ENCODE results near the gene ADSS1.

ADSS1 gene

GRCh38 chr14:104729835-104730181 is 5.8 kb downstream of the ADSS1 start:
- Histone ChIP-seq H3K27me3 (ENCODE audit: insufficient read depth, low read length, poor library complexity, severe bottlenecking) (no peaks in the 10 kb centered on the region), H3F3A (ENCODE audit: low read depth) (no peaks in the 10 kb centered on the region), H3K9me2 (replicated peaks; ENCODE audit: low read depth, low read length) (no peaks in the 10 kb centered on the region), H3K79me2 (ENCODE audit: insufficient read depth, low read length) (no peaks in the 10 kb centered on the region), H3K4me1 (ENCODE audit: insufficient read depth, low read length, poor library complexity, severe bottlenecking) (peaks cover 1% of the 10 kb centered on the region), H3K9me3 (ENCODE audit: insufficient read depth, low read depth, low read length) (no peaks in the 10 kb centered on the region), H2AFZ (ENCODE audit: low read length) (no peak overlapping the region), H3K9ac (ENCODE audit: low read depth, low read length, poor library complexity, severe bottlenecking) (no peak overlapping the region), H4K20me1 (ENCODE audit: insufficient read depth, low read length, poor library complexity, severe bottlenecking) (no peaks in the 10 kb centered on the region), H3K36me3 (ENCODE audit: insufficient read depth, low read length) (no peaks in the 10 kb centered on the region), H3K4me3 (ENCODE audit: low read length, poor library complexity, severe bottlenecking) (no peak overlapping the region), H3K4me2 (ENCODE audit: low read depth, low read length, poor library complexity, severe bottlenecking) (no peak overlapping the region)
- TF ChIP-seq CTCF (conservative IDR thresholded peaks at IDR 0.05; ENCODE audit: low read length) (no peak), EZH2phosphoT487 (IDR thresholded peaks at IDR 0.05; ENCODE audit: borderline replicate concordance) (no peak)

- no peak overlapping the region for H3K4me3 ChIP-seq (ENCODE audit: low read length, poor library complexity, severe bottlenecking)
- H4K20me1 ChIP-seq (ENCODE audit: insufficient read depth, low read length, poor library complexity, severe bottlenecking) = no peaks in the 10 kb centered on the region
- no peak for TF ChIP-seq CTCF (conservative IDR thresholded peaks at IDR 0.05; ENCODE audit: low read length)
- no peak for TF ChIP-seq EZH2phosphoT487 (IDR thresholded peaks at IDR 0.05; ENCODE audit: borderline replicate concordance)
- H3F3A ChIP-seq (ENCODE audit: low read depth) = no peaks in the 10 kb centered on the region
- H3K4me1 ChIP-seq (ENCODE audit: insufficient read depth, low read length, poor library complexity, severe bottlenecking) = no peaks in the 10 kb centered on the region
- no peak overlapping the region for H2AFZ ChIP-seq (ENCODE audit: low read length)
- H3K9me3 ChIP-seq (ENCODE audit: insufficient read depth, low read depth, low read length) = no peaks in the 10 kb centered on the region
- no peaks in the 10 kb centered on the region for H3K27me3 ChIP-seq (ENCODE audit: insufficient read depth, low read length, poor library complexity, severe bottlenecking)
- H3K4me2 ChIP-seq (ENCODE audit: low read depth, low read length, poor library complexity, severe bottlenecking) = no peak overlapping the region
- H3K9me2 ChIP-seq (replicated peaks; ENCODE audit: low read depth, low read length) = no peaks in the 10 kb centered on the region
- no peak overlapping the region for H3K9ac ChIP-seq (ENCODE audit: low read depth, low read length, poor library complexity, severe bottlenecking)
- H3K36me3 ChIP-seq (ENCODE audit: insufficient read depth, low read length) = no peaks in the 10 kb centered on the region
- no peaks in the 10 kb centered on the region for H3K79me2 ChIP-seq (ENCODE audit: insufficient read depth, low read length)
These were observed 6.5 kb downstream of the ADSS1 start for GRCh38 chr14:104730487-104730886.

- H3F3A ChIP-seq (ENCODE audit: low read depth) = no peaks in the 10 kb centered on the region
- H3K4me3 ChIP-seq (ENCODE audit: low read length, poor library complexity, severe bottlenecking) = no peak overlapping the region
- H3K4me1 ChIP-seq (ENCODE audit: insufficient read depth, low read length, poor library complexity, severe bottlenecking) = no peaks in the 10 kb centered on the region
- no peaks in the 10 kb centered on the region for H4K20me1 ChIP-seq (ENCODE audit: insufficient read depth, low read length, poor library complexity, severe bottlenecking)
- no peaks in the 10 kb centered on the region for H3K27me3 ChIP-seq (ENCODE audit: insufficient read depth, low read length, poor library complexity, severe bottlenecking)
- H2AFZ ChIP-seq (ENCODE audit: low read length) = no peak overlapping the region
- no peak overlapping the region for H3K4me2 ChIP-seq (ENCODE audit: low read depth, low read length, poor library complexity, severe bottlenecking)
- H3K9me2 ChIP-seq (replicated peaks; ENCODE audit: low read depth, low read length) = no peaks in the 10 kb centered on the region
- no peaks in the 10 kb centered on the region for H3K9me3 ChIP-seq (ENCODE audit: insufficient read depth, low read depth, low read length)
- TF ChIP-seq EZH2phosphoT487 (IDR thresholded peaks at IDR 0.05; ENCODE audit: borderline replicate concordance) = no peak
- TF ChIP-seq CTCF (conservative IDR thresholded peaks at IDR 0.05; ENCODE audit: low read length) = peak; percentile 61
- no peaks in the 10 kb centered on the region for H3K79me2 ChIP-seq (ENCODE audit: insufficient read depth, low read length)
- H3K36me3 ChIP-seq (ENCODE audit: insufficient read depth, low read length) = no peaks in the 10 kb centered on the region
- no peak overlapping the region for H3K9ac ChIP-seq (ENCODE audit: low read depth, low read length, poor library complexity, severe bottlenecking)
These were observed 7.6 kb downstream of the ADSS1 start for GRCh38 chr14:104731320-104732294.

All from Loucy (cell line).